Vagina (tissue), 2 donors: ENCODE results near the gene NFKBIA. TPM values are rescaled to one million over a fixed set of nuclear protein-coding genes. Genes with fewer than 3 reads are reported as not detected.
"Not testable (repeated sequence)": the region's sequence is repeated elsewhere in the genome, so short reads cannot be mapped to it uniquely, and the experiment has no call there.

Source experiments
- DNase-seq, 2 donors: peaks; one replicate each; pipeline ENCODE4 v3.0.0-alpha.2; 2017; ENCODE audit errors: extremely low spot score in 2 of 2
- H3K27ac ChIP-seq: fragments of 200-600 bp; sonication (generic); one replicate; pipeline ENCODE4 v1.5.1; 2019
- H3K27me3 ChIP-seq: fragments of 200-600 bp; sonication (generic); one replicate; pipeline ENCODE4 v1.5.1; 2019
- H3K36me3 ChIP-seq, 2 donors: fragments of 200-600 bp; sonication (generic); one replicate each; pipeline ENCODE4 v1.5.1; 2017 to 2019
- H3K4me1 ChIP-seq: fragments of 200-600 bp; sonication (generic); one replicate; pipeline ENCODE4 v1.5.1; 2019
- H3K4me3 ChIP-seq, 2 donors: fragments of 200-600 bp; sonication (generic); 1 replicate in 1 of 2; 2 replicates in 1 of 2; pipeline ENCODE4 v1.5.1; 2016 to 2019
- H3K9me3 ChIP-seq: fragments of 200-600 bp; sonication (generic); one replicate; pipeline ENCODE4 v1.5.1; 2019
- POLR2A ChIP-seq, 2 donors: fragments of 450-650 bp; IDR thresholded peaks; one replicate each; pipeline ENCODE4 v1.6.1; 2017; ENCODE audit warnings: antibody characterized with exemption in 2 of 2, mild to moderate bottlenecking in 2 of 2, moderate library complexity in 2 of 2
- POLR2AphosphoS5 ChIP-seq, 2 donors: sonication (generic); formaldehyde crosslinking; IDR thresholded peaks; one replicate each; pipeline ENCODE4 v1.9.0; 2017; ENCODE audit warnings: antibody characterized with exemption in 2 of 2, mild to moderate bottlenecking in 2 of 2, low read depth in 1 of 2; ENCODE audit not compliant: insufficient read depth in 1 of 2
- intact Hi-C: fragments of 100-400 bp; cut with DNase I; formaldehyde crosslinking; loops from one replicate; pipeline ENCODE4 v1.15.1; 2023
- total RNA-seq: library from RNA; depleted of rRNA; stranded (reverse); fragments of >200 nt; gene quantifications from one replicate; pipeline ENCODE4 v1.2.3, GENCODE V29; 2016
- TF ChIP-seq, protein P1 (sequence below), 3 experiments: fragments of 450-650 bp in 2 of 3; fragments of 200-600 bp in 1 of 3; sonication (generic) in 1 of 3; IDR thresholded peaks; one replicate each; pipeline ENCODE4 v1.5.1; 2017 to 2019; ENCODE audit warnings: antibody characterized with exemption in 3 of 3, mild to moderate bottlenecking in 2 of 3, moderate library complexity in 2 of 3

Gene NFKBIA
- total RNA-seq, 1 donor from 2014 or later: 1,179 TPM

DNA sequence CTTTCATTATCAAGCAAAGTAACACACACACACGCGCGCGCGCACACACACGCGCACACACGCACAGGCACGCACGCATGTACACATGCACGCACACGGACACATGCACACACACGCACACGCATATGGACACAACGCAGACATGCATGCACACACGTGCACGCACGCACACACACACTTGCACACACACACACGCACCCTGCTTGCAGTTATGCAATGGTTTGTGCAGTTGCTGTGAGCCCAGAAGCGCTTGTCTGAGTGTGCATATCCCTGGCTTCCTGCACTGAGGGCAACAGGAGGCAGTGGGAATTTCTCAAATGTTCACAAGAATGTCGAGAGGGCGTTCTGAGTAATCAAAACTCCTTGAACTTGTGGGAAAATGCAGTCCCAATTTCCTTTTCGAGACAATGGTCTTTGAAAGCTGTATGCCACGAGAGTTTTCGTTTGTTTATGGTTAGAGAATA, 41.6 kb downstream of the NFKBIA start:
- Histone ChIP-seq H3K9me3 (no peaks in the 10 kb centered on the region), H3K36me3 (no peaks in the 10 kb centered on the region), H3K4me1 (peaks cover 28% of the 10 kb centered on the region), H3K27me3 (no peaks in the 10 kb centered on the region), H3K27ac (no peak overlapping the region), H3K4me3 (no peak overlapping the region)
- no peak for TF ChIP-seq POLR2A (IDR thresholded peaks at IDR 0.05)
- no peak for TF ChIP-seq POLR2AphosphoS5 (IDR thresholded peaks at IDR 0.05; ENCODE audit: insufficient read depth in 1 of 2, low read depth in 1 of 2)
- TF ChIP-seq, protein P1, sequence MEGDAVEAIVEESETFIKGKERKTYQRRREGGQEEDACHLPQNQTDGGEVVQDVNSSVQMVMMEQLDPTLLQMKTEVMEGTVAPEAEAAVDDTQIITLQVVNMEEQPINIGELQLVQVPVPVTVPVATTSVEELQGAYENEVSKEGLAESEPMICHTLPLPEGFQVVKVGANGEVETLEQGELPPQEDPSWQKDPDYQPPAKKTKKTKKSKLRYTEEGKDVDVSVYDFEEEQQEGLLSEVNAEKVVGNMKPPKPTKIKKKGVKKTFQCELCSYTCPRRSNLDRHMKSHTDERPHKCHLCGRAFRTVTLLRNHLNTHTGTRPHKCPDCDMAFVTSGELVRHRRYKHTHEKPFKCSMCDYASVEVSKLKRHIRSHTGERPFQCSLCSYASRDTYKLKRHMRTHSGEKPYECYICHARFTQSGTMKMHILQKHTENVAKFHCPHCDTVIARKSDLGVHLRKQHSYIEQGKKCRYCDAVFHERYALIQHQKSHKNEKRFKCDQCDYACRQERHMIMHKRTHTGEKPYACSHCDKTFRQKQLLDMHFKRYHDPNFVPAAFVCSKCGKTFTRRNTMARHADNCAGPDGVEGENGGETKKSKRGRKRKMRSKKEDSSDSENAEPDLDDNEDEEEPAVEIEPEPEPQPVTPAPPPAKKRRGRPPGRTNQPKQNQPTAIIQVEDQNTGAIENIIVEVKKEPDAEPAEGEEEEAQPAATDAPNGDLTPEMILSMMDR (IDR thresholded peaks at IDR 0.05): no peak
- DNase-seq: no peak
- intact Hi-C loops: no loop called here

DNA sequence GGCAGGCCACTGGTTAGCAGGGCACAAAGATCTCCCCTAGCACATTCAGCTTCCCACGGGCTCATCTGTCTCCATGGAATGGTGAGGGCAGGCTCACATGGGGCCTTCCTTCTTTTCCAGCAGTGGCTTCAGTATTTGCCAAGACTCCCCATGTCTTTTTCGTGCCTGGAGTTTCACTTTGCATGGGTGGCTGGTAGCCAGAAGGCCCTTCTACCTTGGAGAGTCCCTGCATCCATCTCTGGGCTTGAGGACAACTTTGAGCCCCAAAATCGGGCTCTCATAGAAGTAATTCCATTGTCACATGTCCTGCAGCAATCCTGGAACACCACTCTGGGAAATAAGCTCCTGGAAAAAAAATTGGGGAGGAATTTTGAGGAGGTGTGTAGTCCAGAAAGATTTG, 42.1 kb downstream of the NFKBIA start:
- intact Hi-C loops: no loop called here
- H3K36me3 ChIP-seq: no peaks in the 10 kb centered on the region
- DNase-seq: no peak
- H3K9me3 ChIP-seq: no peaks in the 10 kb centered on the region
- no peaks in the 10 kb centered on the region for H3K27me3 ChIP-seq
- H3K27ac ChIP-seq: no peak overlapping the region
- TF ChIP-seq POLR2AphosphoS5 (IDR thresholded peaks at IDR 0.05; ENCODE audit: insufficient read depth in 1 of 2, low read depth in 1 of 2) (no peak), POLR2A (IDR thresholded peaks at IDR 0.05) (no peak)
- TF ChIP-seq, protein P1 (IDR thresholded peaks at IDR 0.05): no peak
- peaks cover 23% of the 10 kb centered on the region for H3K4me1 ChIP-seq
- H3K4me3 ChIP-seq: no peak overlapping the region

DNA sequence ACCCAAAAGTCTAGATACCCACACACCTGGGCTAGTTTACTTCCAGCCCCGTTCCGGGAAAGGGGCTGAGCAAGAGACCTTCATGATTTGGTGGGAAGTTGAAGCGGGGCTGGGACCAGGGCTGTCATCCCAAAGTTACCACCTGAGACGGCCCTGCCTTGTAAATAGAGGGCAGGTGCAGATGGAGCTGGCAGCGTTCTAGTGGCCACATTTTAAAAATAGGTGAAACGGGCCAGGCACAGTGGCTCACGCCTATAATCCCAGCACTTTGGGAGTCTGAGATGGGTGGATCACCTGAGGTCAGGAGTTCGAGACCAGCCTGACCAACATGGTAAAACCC, 43.4 kb downstream of the NFKBIA start:
- DNase-seq: no peak
- Histone ChIP-seq H3K36me3 (no peaks in the 10 kb centered on the region), H3K27me3 (no peaks in the 10 kb centered on the region), H3K27ac (no peak overlapping the region), H3K9me3 (no peaks in the 10 kb centered on the region), H3K4me3 (no peak overlapping the region), H3K4me1 (peaks cover 17% of the 10 kb centered on the region)
- TF ChIP-seq POLR2A (IDR thresholded peaks at IDR 0.05): no peak
- TF ChIP-seq POLR2AphosphoS5 (IDR thresholded peaks at IDR 0.05; ENCODE audit: insufficient read depth in 1 of 2, low read depth in 1 of 2): no peak
- TF ChIP-seq, protein P1 (IDR thresholded peaks at IDR 0.05): no peak
- intact Hi-C loops: no loop called here

DNA sequence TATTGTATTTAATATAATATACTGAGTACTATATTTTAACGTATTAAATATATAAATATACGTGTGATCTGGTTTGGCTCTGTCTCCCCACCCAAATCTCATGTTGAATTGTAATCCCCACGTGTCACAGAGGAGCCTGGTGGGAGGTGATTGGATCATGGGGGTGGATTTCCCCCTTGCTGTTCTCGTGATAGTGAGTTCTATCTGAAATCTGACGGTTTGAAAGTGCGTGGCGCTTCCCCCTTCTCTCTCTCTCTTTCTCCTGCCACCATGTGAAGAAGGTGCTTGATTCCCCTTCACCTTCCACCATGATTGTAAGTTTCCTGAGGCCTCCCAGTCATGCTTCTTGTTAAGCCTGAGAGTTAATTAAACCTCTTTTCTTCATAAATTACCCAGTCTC, 44.9 kb downstream of the NFKBIA start:
- H3K27me3 ChIP-seq, H3K36me3 ChIP-seq, H3K4me1 ChIP-seq, DNase-seq, intact Hi-C loops, H3K4me3 ChIP-seq, H3K9me3 ChIP-seq, H3K27ac ChIP-seq: not testable (repeated sequence)

DNA sequence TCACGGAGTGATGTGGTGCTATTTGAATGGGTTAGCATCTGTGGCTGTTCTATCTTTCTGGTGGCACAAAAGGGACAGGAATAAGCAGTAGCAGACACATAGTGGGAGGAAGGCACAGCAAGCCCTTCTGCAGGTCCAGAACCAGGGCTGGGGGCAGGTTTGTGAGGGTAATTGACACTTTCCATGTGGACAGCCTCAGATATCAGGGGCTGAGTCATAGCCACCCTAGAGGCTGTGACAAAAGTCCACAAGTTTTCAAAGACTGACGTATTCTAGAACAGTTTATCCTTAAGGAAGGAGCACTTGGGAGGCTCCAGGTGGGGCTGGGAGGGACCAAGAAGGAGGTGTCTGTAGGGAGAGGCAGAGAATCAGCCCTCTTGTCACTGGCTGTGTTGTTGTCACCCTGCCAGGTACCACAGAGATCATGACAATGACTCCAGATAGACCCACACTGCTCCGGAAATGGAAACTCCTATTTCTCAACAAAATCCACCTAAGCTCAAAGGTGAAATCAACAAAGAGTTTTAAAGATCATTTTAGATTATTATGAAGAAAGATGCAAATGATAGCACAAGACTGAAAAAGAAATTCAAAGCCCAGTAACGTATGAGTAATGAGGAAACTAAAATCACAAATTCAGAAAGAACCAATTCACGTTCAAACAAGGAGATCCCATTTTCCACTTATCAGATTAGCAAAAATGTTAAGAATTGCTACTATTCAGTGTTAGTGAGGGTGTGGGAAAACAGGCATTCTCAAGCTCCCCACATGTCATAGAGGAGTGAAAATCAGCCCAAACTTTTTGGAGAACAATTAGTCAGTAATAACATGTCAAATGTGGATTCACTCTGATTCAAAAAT, 48.3 kb downstream of the NFKBIA start:
- Histone ChIP-seq H3K27me3 (no peaks in the 10 kb centered on the region), H3K4me3 (no peak overlapping the region), H3K9me3 (no peaks in the 10 kb centered on the region), H3K27ac (peak overlapping the region; percentile 33), H3K4me1 (no peaks in the 10 kb centered on the region), H3K36me3 (no peaks in the 10 kb centered on the region)
- intact Hi-C loops: no loop called here
- DNase-seq: no peak
- TF ChIP-seq, protein P1 (IDR thresholded peaks at IDR 0.05): no peak
- peak in 1 of 2 donors; percentile 53 for TF ChIP-seq POLR2AphosphoS5 (IDR thresholded peaks at IDR 0.05; ENCODE audit: insufficient read depth in 1 of 2, low read depth in 1 of 2)

DNA sequence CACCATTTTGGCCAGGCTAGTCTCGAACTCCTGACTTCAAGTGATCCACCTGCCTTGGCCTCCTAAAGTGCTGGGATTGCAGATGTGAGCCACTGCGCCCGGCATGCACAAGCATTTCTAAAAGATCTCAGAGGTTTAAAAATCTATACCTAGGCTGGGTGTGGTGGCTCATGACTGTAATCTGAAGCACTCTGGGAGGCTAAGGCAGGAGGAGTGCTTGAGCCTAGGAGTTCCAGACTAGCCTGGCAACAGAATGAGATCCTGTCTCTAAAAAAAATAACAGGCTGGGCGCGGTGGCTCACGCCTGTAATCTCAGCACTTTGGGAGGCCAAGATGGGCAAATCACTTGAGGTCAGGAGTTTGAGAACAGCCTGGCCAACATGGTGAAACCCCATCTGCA, 49.3 kb downstream of the NFKBIA start:
- H3K27ac ChIP-seq, DNase-seq: not testable (repeated sequence)

More for the DNA sequence above, 49.3 kb downstream of the NFKBIA start:
- H3K4me1 ChIP-seq, H3K27me3 ChIP-seq, H3K4me3 ChIP-seq, H3K9me3 ChIP-seq, H3K36me3 ChIP-seq, intact Hi-C loops: not testable (repeated sequence)
